Measurements from ENCODE around the gene FNDC3B.

DNA sequence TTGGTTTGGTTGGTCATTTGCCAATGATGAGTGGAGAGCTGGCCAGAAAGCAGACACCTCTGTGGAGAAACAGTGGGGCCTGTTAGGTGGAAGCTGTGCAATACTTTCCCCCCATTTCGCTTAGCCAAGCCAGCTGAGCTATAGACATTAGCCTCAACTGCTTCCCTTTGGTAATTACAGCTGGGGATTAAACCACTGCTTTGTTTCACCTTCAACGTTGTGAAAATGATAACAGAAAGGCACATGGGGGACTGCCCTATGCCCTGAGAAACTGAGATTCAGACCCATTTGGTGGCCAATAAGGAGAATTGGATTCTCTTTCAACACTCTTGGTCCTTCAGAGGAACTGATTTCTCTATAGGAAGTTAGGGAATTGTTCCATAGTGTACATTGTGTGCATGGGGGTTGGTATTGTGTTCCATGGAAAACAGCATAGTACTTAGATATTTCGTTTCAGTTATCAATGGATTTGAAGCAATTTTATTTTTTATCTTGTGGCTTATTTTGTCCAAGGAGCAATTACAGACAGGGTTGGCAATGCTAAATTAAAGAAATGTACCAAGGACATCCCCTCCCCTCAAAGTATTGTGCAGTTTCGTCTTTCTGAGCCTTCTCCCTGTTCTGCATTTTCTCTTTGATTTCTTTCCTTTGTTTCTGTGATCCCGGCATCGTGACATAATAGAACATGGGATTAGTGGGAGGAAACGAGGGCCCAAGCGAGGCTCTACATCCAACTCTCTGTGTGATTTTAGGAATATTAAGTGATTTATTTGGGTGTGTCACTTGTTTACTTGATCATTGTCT is 194.3 kb downstream of the FNDC3B start:
- TF ChIP-seq CTCF (conservative IDR thresholded peaks at IDR 0.05; ENCODE audit: low read depth, low read length), result no peak
- no peak for TF ChIP-seq EZH2phosphoT487 (IDR thresholded peaks at IDR 0.05; ENCODE audit: borderline replicate concordance, low read length)
